ENCODE results near the gene TSPAN19.

DNA sequence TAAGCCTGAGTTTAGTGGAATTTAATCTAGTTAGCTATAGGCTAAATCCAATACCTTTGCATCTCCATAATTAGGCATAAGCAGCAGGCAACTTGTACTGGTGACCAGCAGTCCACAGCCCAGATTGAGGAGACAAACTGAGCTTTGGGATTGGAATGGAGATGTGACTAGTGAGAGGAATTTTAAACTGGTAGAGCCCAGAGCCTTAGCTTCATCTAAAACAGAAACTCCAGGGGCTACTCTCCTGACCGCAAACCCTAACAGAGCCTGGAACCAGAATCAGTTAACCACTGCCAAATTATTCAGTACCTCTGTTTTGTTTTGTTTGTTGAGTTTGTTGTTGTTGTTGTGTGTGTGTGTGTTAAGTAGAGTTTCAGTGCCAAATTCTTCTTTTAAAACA, 53.2 kb downstream of the TSPAN19 start:
- TF ChIP-seq RAD21 (IDR thresholded peaks at IDR 0.05; ENCODE audit: low read depth), result no peak
- TF ChIP-seq CREB1 (IDR thresholded peaks at IDR 0.05; ENCODE audit: low read depth), result no peak
- TF ChIP-seq TCF12 (IDR thresholded peaks at IDR 0.05; ENCODE audit: low read depth), result no peak
- TF ChIP-seq, protein P1, sequence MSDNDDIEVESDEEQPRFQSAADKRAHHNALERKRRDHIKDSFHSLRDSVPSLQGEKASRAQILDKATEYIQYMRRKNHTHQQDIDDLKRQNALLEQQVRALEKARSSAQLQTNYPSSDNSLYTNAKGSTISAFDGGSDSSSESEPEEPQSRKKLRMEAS (IDR thresholded peaks at IDR 0.05), result no peak
- TF ChIP-seq ZBTB7A (IDR thresholded peaks at IDR 0.05; ENCODE audit: low read depth), result no peak
- TF ChIP-seq, protein P2, sequence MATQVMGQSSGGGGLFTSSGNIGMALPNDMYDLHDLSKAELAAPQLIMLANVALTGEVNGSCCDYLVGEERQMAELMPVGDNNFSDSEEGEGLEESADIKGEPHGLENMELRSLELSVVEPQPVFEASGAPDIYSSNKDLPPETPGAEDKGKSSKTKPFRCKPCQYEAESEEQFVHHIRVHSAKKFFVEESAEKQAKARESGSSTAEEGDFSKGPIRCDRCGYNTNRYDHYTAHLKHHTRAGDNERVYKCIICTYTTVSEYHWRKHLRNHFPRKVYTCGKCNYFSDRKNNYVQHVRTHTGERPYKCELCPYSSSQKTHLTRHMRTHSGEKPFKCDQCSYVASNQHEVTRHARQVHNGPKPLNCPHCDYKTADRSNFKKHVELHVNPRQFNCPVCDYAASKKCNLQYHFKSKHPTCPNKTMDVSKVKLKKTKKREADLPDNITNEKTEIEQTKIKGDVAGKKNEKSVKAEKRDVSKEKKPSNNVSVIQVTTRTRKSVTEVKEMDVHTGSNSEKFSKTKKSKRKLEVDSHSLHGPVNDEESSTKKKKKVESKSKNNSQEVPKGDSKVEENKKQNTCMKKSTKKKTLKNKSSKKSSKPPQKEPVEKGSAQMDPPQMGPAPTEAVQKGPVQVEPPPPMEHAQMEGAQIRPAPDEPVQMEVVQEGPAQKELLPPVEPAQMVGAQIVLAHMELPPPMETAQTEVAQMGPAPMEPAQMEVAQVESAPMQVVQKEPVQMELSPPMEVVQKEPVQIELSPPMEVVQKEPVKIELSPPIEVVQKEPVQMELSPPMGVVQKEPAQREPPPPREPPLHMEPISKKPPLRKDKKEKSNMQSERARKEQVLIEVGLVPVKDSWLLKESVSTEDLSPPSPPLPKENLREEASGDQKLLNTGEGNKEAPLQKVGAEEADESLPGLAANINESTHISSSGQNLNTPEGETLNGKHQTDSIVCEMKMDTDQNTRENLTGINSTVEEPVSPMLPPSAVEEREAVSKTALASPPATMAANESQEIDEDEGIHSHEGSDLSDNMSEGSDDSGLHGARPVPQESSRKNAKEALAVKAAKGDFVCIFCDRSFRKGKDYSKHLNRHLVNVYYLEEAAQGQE (IDR thresholded peaks at IDR 0.05; ENCODE audit: low read depth), result no peak
- no peak for TF ChIP-seq EP300 (IDR thresholded peaks at IDR 0.05; ENCODE audit: borderline replicate concordance)
- TF ChIP-seq CEBPB (IDR thresholded peaks at IDR 0.05), result no peak
- TF ChIP-seq YY1 (IDR thresholded peaks at IDR 0.05; ENCODE audit: low read depth), result no peak
- TF ChIP-seq NFIC (IDR thresholded peaks at IDR 0.05), result no peak
- no peak for TF ChIP-seq EGR1 (IDR thresholded peaks at IDR 0.05)
- TF ChIP-seq TAF1 (IDR thresholded peaks at IDR 0.05; ENCODE audit: low read depth), result no peak

Data from Ishikawa (cell line).